RWPE2 (cell line): ENCODE results near the gene KCTD7.
"Not testable (repeated sequence)": the region's sequence is repeated elsewhere in the genome, so short reads cannot be mapped to it uniquely, and the experiment has no call there.

Experiments
- ATAC-seq: fragments of 200-7000 bp; cut with Tn5 transposase; 3 replicates; pipeline ENCODE4 v1.9.1; 2021; ENCODE audit warnings: low read depth
- DNase-seq: peaks from one replicate; pipeline ENCODE4 v3.0.0-alpha.2; 2020; ENCODE audit warnings: low spot score
- H3K27ac ChIP-seq: fragments of 450-650 bp; 2 replicates; pipeline ENCODE4 v1.5.1; 2017; ENCODE audit warnings: mild to moderate bottlenecking; ENCODE audit not compliant: poor library complexity, severe bottlenecking
- H3K27me3 ChIP-seq: fragments of 250-450 bp; sonication (Bioruptor Pico); 2 replicates; pipeline ENCODE4 v1.5.1; 2021; ENCODE audit warnings: mild to moderate bottlenecking, moderate library complexity; ENCODE audit not compliant: insufficient read depth, poor library complexity, severe bottlenecking
- H3K36me3 ChIP-seq: fragments of 250-450 bp; sonication (Bioruptor Pico); 2 replicates; pipeline ENCODE4 v1.5.1; 2020; ENCODE audit warnings: low read depth, mild to moderate bottlenecking, moderate library complexity
- H3K4me1 ChIP-seq: fragments of 250-450 bp; sonication (Bioruptor Pico); 2 replicates; pipeline ENCODE4 v1.5.1; 2021; ENCODE audit warnings: mild to moderate bottlenecking, moderate library complexity; ENCODE audit not compliant: insufficient read depth, poor library complexity, severe bottlenecking
- H3K4me3 ChIP-seq: fragments of 250-450 bp; sonication (Bioruptor Pico); 2 replicates; pipeline ENCODE4 v1.5.1; 2021; ENCODE audit warnings: mild to moderate bottlenecking, moderate library complexity; ENCODE audit not compliant: severe bottlenecking
- H3K9me3 ChIP-seq: fragments of 250-450 bp; sonication (Bioruptor Pico); 2 replicates; pipeline ENCODE4 v1.5.1; 2021; ENCODE audit warnings: mild to moderate bottlenecking, moderate library complexity; ENCODE audit not compliant: severe bottlenecking
- TF ChIP-seq, protein P1 (sequence below): fragments of 450-650 bp; IDR thresholded peaks from one replicate; pipeline ENCODE4 v1.5.1; 2017; ENCODE audit warnings: mild to moderate bottlenecking, moderate library complexity; ENCODE audit not compliant: poor library complexity, severe bottlenecking

KCTD7 gene

GRCh38 chr7:66629222-66630062 lies 761 bp downstream of the KCTD7 start:
- TF ChIP-seq, protein P1, sequence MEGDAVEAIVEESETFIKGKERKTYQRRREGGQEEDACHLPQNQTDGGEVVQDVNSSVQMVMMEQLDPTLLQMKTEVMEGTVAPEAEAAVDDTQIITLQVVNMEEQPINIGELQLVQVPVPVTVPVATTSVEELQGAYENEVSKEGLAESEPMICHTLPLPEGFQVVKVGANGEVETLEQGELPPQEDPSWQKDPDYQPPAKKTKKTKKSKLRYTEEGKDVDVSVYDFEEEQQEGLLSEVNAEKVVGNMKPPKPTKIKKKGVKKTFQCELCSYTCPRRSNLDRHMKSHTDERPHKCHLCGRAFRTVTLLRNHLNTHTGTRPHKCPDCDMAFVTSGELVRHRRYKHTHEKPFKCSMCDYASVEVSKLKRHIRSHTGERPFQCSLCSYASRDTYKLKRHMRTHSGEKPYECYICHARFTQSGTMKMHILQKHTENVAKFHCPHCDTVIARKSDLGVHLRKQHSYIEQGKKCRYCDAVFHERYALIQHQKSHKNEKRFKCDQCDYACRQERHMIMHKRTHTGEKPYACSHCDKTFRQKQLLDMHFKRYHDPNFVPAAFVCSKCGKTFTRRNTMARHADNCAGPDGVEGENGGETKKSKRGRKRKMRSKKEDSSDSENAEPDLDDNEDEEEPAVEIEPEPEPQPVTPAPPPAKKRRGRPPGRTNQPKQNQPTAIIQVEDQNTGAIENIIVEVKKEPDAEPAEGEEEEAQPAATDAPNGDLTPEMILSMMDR = no peak
- Histone ChIP-seq H3K4me3 (peak overlapping the region; percentile 59), H3K27ac (peak overlapping the region; percentile 74), H3K9me3 (no peaks in the 10 kb centered on the region), H3K27me3 (no peaks in the 10 kb centered on the region), H3K36me3 (no peaks in the 10 kb centered on the region; the same call in 1 of the 2 replicates), H3K4me1 (no peaks in the 10 kb centered on the region)
- no peak for ATAC-seq
- no peak for DNase-seq

GRCh38 chr7:66630531-66630930 lies 1.9 kb downstream of the KCTD7 start:
- no peak overlapping the region for H3K4me3 ChIP-seq
- TF ChIP-seq, protein P1 = no peak
- no peak for ATAC-seq
- no peaks in the 10 kb centered on the region for H3K27me3 ChIP-seq
- H3K36me3 ChIP-seq = no peaks in the 10 kb centered on the region; the same call in 1 of the 2 replicates
- DNase-seq = no peak
- H3K27ac ChIP-seq = no peak overlapping the region
- no peaks in the 10 kb centered on the region for H3K4me1 ChIP-seq
- H3K9me3 ChIP-seq = no peaks in the 10 kb centered on the region

DNA sequence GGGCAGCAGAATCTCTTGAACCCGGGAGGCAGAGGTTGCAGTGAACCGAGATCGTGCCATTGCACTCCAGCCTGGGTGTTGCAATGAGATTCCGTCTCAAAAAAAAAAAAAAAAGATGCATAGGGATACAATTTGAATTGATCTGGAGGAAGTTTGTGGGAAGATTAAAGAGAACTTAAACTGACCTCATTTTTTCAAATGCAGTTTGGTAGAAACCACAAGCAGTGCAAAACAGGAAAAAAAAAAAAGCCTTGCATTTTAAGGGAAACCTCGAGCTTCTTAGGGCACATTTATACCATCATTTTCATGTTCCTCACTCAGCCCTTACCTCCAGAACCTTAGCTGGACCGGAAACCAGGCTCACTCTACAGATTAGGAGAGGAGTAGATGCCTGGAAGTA lies 2.8 kb downstream of the KCTD7 start:
- Histone ChIP-seq H3K27ac (no peak overlapping the region), H3K36me3 (no peaks in the 10 kb centered on the region; the same call in 1 of the 2 replicates), H3K27me3 (no peaks in the 10 kb centered on the region), H3K9me3 (no peaks in the 10 kb centered on the region), H3K4me3 (no peak overlapping the region), H3K4me1 (no peaks in the 10 kb centered on the region)
- DNase-seq (no peak), ATAC-seq (no peak)
- TF ChIP-seq, protein P1 = no peak

DNA sequence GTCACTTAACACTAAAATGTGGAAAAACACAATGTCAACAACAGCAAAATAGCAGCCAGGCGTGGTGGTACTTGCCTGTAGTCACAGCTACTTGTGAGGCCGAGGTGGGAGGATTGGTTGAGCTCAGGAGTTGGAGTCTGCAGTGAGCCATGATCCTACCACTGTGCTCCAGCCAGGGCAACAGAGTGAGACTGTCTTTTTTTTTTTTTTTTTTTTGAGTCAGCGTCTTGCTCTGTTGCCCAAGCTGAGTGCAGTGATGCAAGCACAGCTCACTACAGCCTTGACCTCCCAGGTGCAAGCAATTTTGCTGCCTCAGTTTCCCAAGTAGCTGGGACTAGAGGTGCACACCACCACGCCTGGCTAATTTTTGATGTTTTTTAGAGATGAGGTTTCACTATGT lies 6.1 kb downstream of the KCTD7 start:
- no peaks in the 10 kb centered on the region for H3K4me1 ChIP-seq
- no peaks in the 10 kb centered on the region for H3K27me3 ChIP-seq
- no peaks in the 10 kb centered on the region for H3K9me3 ChIP-seq
- H3K27ac ChIP-seq = no peak overlapping the region
- H3K4me3 ChIP-seq = no peak overlapping the region
- ATAC-seq = no peak
- H3K36me3 ChIP-seq = peaks cover 14% of the 10 kb centered on the region
- DNase-seq = no peak
- TF ChIP-seq, protein P1 = no peak

- H3K4me1 ChIP-seq, H3K4me3 ChIP-seq, H3K27me3 ChIP-seq, H3K9me3 ChIP-seq, DNase-seq, ATAC-seq, H3K27ac ChIP-seq: not testable (repeated sequence)
- peaks cover 18% of the 10 kb centered on the region for H3K36me3 ChIP-seq
Observed at GRCh38 chr7:66635322-66635981, 6.8 kb downstream of the KCTD7 start.

- peak; percentile 98 for ATAC-seq
- H3K4me3 ChIP-seq, H3K27me3 ChIP-seq, H3K9me3 ChIP-seq, DNase-seq, H3K27ac ChIP-seq, H3K4me1 ChIP-seq: not testable (repeated sequence)
- H3K36me3 ChIP-seq = peaks cover 23% of the 10 kb centered on the region
Observed at GRCh38 chr7:66635982-66636546, 7.4 kb downstream of the KCTD7 start.
